Measurements from ENCODE around the gene RPTOR.
"Not testable (repeated sequence)": the region's sequence is repeated elsewhere in the genome, so short reads cannot be mapped to it uniquely, and the experiment has no call there.

RPTOR gene

GRCh38 chr17:80695979-80696378 lies 151.3 kb downstream of the RPTOR start:
- no peak for DNase-seq (ENCODE audit: low read depth in 2 of 2)
- no peak overlapping the region for H3K4me3 ChIP-seq (replicated peaks in 1 of 2; ENCODE audit: low read depth in 2 of 2, low read length in 2 of 2)
- TF ChIP-seq CTCF (IDR thresholded peaks at IDR 0.05; ENCODE audit: low read depth, low read length) = no peak

DNA sequence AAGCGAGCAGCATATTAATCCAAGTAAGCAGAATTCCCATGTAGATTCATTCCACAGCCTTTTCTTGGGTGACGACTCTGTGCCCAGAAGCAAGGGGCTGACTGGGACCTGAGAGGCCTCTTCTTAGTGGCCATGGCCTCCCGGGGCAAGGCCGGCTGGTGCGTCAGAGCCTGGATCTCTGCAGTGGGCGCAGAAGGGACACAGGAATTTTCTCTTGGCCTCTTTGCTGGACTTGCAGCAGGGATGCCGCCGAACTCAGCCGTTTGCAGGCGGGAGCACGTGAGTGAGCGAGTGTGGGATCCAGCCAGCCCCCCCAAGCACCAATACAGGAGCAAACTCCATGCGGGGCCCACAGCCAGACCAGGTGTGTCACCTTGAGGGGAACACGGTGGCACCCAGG lies 151.8 kb downstream of the RPTOR start:
- H3K4me3 ChIP-seq (replicated peaks in 1 of 2; ENCODE audit: low read depth in 2 of 2, low read length in 2 of 2) = no peak overlapping the region
- no peak for DNase-seq (ENCODE audit: low read depth in 2 of 2)
- no peak for TF ChIP-seq CTCF (IDR thresholded peaks at IDR 0.05; ENCODE audit: low read depth, low read length)

- H3K4me3 ChIP-seq (replicated peaks in 1 of 2; ENCODE audit: low read depth in 2 of 2, low read length in 2 of 2) = no peak overlapping the region
- DNase-seq (ENCODE audit: low read depth in 2 of 2) = no peak
- TF ChIP-seq CTCF (IDR thresholded peaks at IDR 0.05; ENCODE audit: low read depth, low read length) = no peak
Observed at GRCh38 chr17:80696964-80697363, 152.3 kb downstream of the RPTOR start.

DNA sequence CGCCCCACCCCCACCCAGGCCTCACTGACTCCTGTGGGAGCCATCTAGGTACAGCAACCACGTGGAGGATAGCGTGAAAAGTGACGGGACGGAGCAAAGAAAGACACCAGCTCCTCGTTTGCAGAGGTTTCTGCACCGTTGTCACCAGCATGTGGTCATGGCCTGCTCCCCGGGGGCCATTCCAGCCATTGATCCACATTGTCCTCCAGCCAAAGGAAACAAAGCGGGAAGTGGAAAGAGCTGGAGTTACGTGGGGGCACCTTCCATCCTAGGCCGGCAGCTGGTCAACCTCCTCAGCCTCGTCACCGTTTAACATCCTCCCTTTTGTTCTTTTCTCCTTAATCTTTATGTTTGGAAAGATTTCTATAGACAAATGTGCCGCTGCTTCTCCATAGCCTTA lies 153.7 kb downstream of the RPTOR start:
- no peak for DNase-seq (ENCODE audit: low read depth in 2 of 2)
- no peak overlapping the region for H3K4me3 ChIP-seq (replicated peaks in 1 of 2; ENCODE audit: low read depth in 2 of 2, low read length in 2 of 2)
- no peak for TF ChIP-seq CTCF (IDR thresholded peaks at IDR 0.05; ENCODE audit: low read depth, low read length)

DNA sequence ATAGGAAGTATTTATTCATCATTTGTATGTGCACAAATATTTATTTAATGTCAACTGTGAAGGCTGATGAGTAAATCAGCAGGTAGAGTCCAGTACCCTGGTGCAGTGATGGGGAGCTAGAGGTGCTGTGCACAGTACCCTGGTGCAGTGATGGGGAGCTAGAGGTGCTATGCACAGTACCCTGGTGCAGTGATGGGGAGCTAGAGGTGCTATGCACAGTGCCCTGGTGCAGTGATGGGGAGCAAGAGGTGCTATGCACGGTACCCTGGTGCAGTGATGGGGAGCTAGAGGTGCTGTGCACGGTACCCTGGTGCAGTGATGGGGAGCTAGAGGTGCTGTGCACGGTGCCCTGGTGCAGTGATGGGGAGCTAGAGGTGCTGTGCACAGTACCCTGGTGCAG lies 154.6 kb downstream of the RPTOR start:
- not testable (repeated sequence) for DNase-seq (ENCODE audit: low read depth in 2 of 2); H3K4me3 ChIP-seq (replicated peaks in 1 of 2; ENCODE audit: low read depth in 2 of 2, low read length in 2 of 2)

GRCh38 chr17:80701730-80702129 lies 157.1 kb downstream of the RPTOR start:
- no peak overlapping the region for H3K4me3 ChIP-seq (replicated peaks in 1 of 2; ENCODE audit: low read depth in 2 of 2, low read length in 2 of 2)
- TF ChIP-seq CTCF (IDR thresholded peaks at IDR 0.05; ENCODE audit: low read depth, low read length) = no peak
- DNase-seq (ENCODE audit: low read depth in 2 of 2) = no peak

- TF ChIP-seq CTCF (IDR thresholded peaks at IDR 0.05; ENCODE audit: low read depth, low read length) = no peak
- no peak overlapping the region for H3K4me3 ChIP-seq (replicated peaks in 1 of 2; ENCODE audit: low read depth in 2 of 2, low read length in 2 of 2)
- DNase-seq (ENCODE audit: low read depth in 2 of 2) = no peak
Observed at GRCh38 chr17:80702315-80703141, 157.9 kb downstream of the RPTOR start.

Data from cardiac fibroblast (primary cell).